SK-N-MC (cell line): Measurements from ENCODE around the gene TOP1.

Source experiments
- EZH2 ChIP-seq: fragments of 200-600 bp; sonication (generic); IDR thresholded peaks from one replicate; pipeline ENCODE4 v1.6.1; 2017; ENCODE audit warnings: antibody characterized with exemption
- POLR2AphosphoS5 ChIP-seq: IDR thresholded peaks from 2 replicates; pipeline ENCODE4 v1.6.1; 2012; ENCODE audit warnings: mild to moderate bottlenecking, low read depth, low read length, borderline replicate concordance

GRCh38 chr20:41030061-41030460, 1.4 kb downstream of the TOP1 start:
- TF ChIP-seq EZH2 (no peak), POLR2AphosphoS5 (no peak)
